BJ (cell line): ENCODE measurements around the gene GALNTL6. TPM values are rescaled to one million over a fixed set of nuclear protein-coding genes. Genes with fewer than 3 reads are reported as not detected.
A peak's percentile ranks its signal among the peaks of the same experiment; 100 is the strongest.
"Not testable (repeated sequence)": the region's sequence is repeated elsewhere in the genome, so short reads cannot be mapped to it uniquely, and the experiment has no call there.

Experiments used
- CTCF ChIA-PET: fragments of 350-600 bp; formaldehyde crosslinking; extraction: SDS; loops from one replicate; lab custom pipeline; 2021; ENCODE audit warnings: antibody characterized with exemption, inconsistent platforms; lab: Yijun Ruan, JAX
- POLR2A ChIA-PET: fragments of 300-600 bp; sonication (Branson Sonifier 250); formaldehyde crosslinking; extraction: SDS; loops from one replicate; lab custom pipeline; 2021; ENCODE audit warnings: antibody characterized with exemption; lab: Charles Lee
- DNase-seq: peaks from one replicate; pipeline ENCODE4 v3.0.0-alpha.2; 2011; ENCODE audit warnings: low read depth
- H3K27me3 ChIP-seq: 2 replicates; pipeline ENCODE4 v1.6.0; 2011; ENCODE audit warnings: low read length; ENCODE audit not compliant: control insufficient read depth, insufficient read depth
- H3K36me3 ChIP-seq: 2 replicates; pipeline ENCODE4 v1.5.1; 2011; ENCODE audit warnings: low read length; ENCODE audit not compliant: control insufficient read depth, insufficient read depth
- H3K4me3 ChIP-seq: 2 replicates; pipeline ENCODE4 v1.5.1; 2011; ENCODE audit warnings: low read depth, mild to moderate bottlenecking, control low read depth, low read length
- CTCF ChIP-seq: IDR thresholded peaks from 2 replicates; pipeline ENCODE4 v1.5.1; 2011; ENCODE audit warnings: low read depth, mild to moderate bottlenecking, control low read depth, inconsistent platforms, low read length, moderate library complexity; ENCODE audit not compliant: insufficient read depth
- polyA plus RNA-seq: library from polyadenylated mRNA; depleted of rRNA; stranded (reverse); fragments of >200 nt; gene quantifications from 2 replicates; pipeline ENCODE4 v1.2.3, GENCODE V29; 2011

GALNTL6 gene
- polyA plus RNA-seq, 1 experiment: 0.02 TPM

- TF ChIP-seq CTCF: no peak
- CTCF ChIA-PET: no interaction called here
- Histone ChIP-seq H3K27me3 (no peaks in the 10 kb centered on the region), H3K4me3 (no peak overlapping the region), H3K36me3 (no peaks in the 10 kb centered on the region)
- DNase-seq: no peak
- POLR2A ChIA-PET: no interaction called here
Measured at GRCh38 chr4:172716291-172716690, 903.1 kb downstream of the GALNTL6 start.

- CTCF ChIA-PET: no interaction called here
- POLR2A ChIA-PET: no interaction called here
- Histone ChIP-seq H3K36me3 (no peaks in the 10 kb centered on the region), H3K27me3 (no peaks in the 10 kb centered on the region), H3K4me3 (no peak overlapping the region)
- no peak for TF ChIP-seq CTCF
- no peak for DNase-seq
Measured at GRCh38 chr4:172721659-172722058, 908.5 kb downstream of the GALNTL6 start.

GRCh38 chr4:172725581-172725980 lies 912.4 kb downstream of the GALNTL6 start:
- ChIA-PET POLR2A (no interaction called here), CTCF (no interaction called here)
- peak; percentile 19 for DNase-seq
- H3K36me3 ChIP-seq: no peaks in the 10 kb centered on the region
- no peaks in the 10 kb centered on the region for H3K27me3 ChIP-seq
- no peak for TF ChIP-seq CTCF
- no peak overlapping the region for H3K4me3 ChIP-seq

GRCh38 chr4:172726001-172726423 lies 912.8 kb downstream of the GALNTL6 start:
- no peak for DNase-seq
- H3K27me3 ChIP-seq: no peaks in the 10 kb centered on the region
- no peaks in the 10 kb centered on the region for H3K36me3 ChIP-seq
- POLR2A ChIA-PET: no interaction called here
- no peak overlapping the region for H3K4me3 ChIP-seq
- CTCF ChIA-PET: interaction anchor here (0.7 kb wide), 1 partner anchor 71 kb away, joined by 3 read pairs; no protein-coding TSS in a partner anchor
- TF ChIP-seq CTCF: no peak

- ChIA-PET CTCF (no interaction called here), POLR2A (no interaction called here)
- no peak for DNase-seq
- no peaks in the 10 kb centered on the region for H3K36me3 ChIP-seq
- no peak overlapping the region for H3K4me3 ChIP-seq
- H3K27me3 ChIP-seq: no peaks in the 10 kb centered on the region
- TF ChIP-seq CTCF: no peak
Measured at GRCh38 chr4:172727631-172728030, 914.4 kb downstream of the GALNTL6 start.

- H3K27me3 ChIP-seq, H3K36me3 ChIP-seq, CTCF ChIA-PET, DNase-seq, H3K4me3 ChIP-seq, POLR2A ChIA-PET: not testable (repeated sequence)
Measured at GRCh38 chr4:172733645-172734044, 920.4 kb downstream of the GALNTL6 start.
